Chondrocyte (in vitro differentiated cells): Measurements from ENCODE around the gene TMEM94. TPM values are rescaled to one million over a fixed set of nuclear protein-coding genes. Genes with fewer than 3 reads are reported as not detected.

Experiments used
- DNase-seq: peaks from one replicate; pipeline ENCODE4 v3.0.0; 2021; ENCODE audit warnings: mixed read lengths, low spot score
- H3K27ac Mint-ChIP-seq: one replicate; pipeline ENCODE4 v1.8.0; 2021; ENCODE audit warnings: mild to moderate bottlenecking, moderate library complexity, mixed read lengths; ENCODE audit not compliant: unreplicated experiment
- H3K27me3 Mint-ChIP-seq: 2 replicates; pipeline ENCODE4 v1.8.0; 2021; ENCODE audit warnings: low read depth, mixed read lengths
- H3K36me3 Mint-ChIP-seq: 2 replicates; pipeline ENCODE4 v1.8.0; 2021; ENCODE audit warnings: low read depth, mixed read lengths
- H3K4me1 Mint-ChIP-seq: 2 replicates; pipeline ENCODE4 v1.8.0; 2021; ENCODE audit warnings: low read depth, mild to moderate bottlenecking, mixed read lengths
- H3K4me3 Mint-ChIP-seq: one replicate; pipeline ENCODE4 v1.8.0; 2021; ENCODE audit warnings: mild to moderate bottlenecking, moderate library complexity, mixed read lengths; ENCODE audit not compliant: unreplicated experiment
- H3K9me3 Mint-ChIP-seq: 2 replicates; pipeline ENCODE4 v1.8.0; 2021; ENCODE audit warnings: low read depth, mixed read lengths
- CTCF ChIP-seq: fragments of 200-600 bp; sonication (generic); IDR thresholded peaks from 2 replicates; pipeline ENCODE4 v1.5.0; 2021; ENCODE audit warnings: antibody characterized with exemption, mild to moderate bottlenecking, moderate library complexity
- total RNA-seq: library from RNA; stranded (reverse); gene quantifications from 3 replicates; pipeline ENCODE4 v1.2.1, GENCODE V29; 2021

The TMEM94 gene
- total RNA-seq, 1 donor from 2014 or later: 45.6 TPM

- Mint-ChIP-seq H3K27ac (no peak overlapping the region), H3K9me3 (no peaks in the 10 kb centered on the region), H3K4me3 (no peak overlapping the region), H3K36me3 (peaks cover 8% of the 10 kb centered on the region), H3K27me3 (no peaks in the 10 kb centered on the region), H3K4me1 (no peaks in the 10 kb centered on the region)
- peak; percentile 68 for DNase-seq
- TF ChIP-seq CTCF: no peak
Measured at GRCh38 chr17:75494326-75494877, 38.0 kb downstream of the TMEM94 start.

- Mint-ChIP-seq H3K4me1 (no peaks in the 10 kb centered on the region), H3K27me3 (no peaks in the 10 kb centered on the region), H3K4me3 (no peak overlapping the region), H3K9me3 (no peaks in the 10 kb centered on the region), H3K27ac (no peak overlapping the region), H3K36me3 (peaks cover 10% of the 10 kb centered on the region)
- DNase-seq: no peak
- TF ChIP-seq CTCF: no peak
Measured at GRCh38 chr17:75496005-75496404, 39.6 kb downstream of the TMEM94 start.

GRCh38 chr17:75498039-75498725, 41.7 kb downstream of the TMEM94 start:
- no peak for TF ChIP-seq CTCF
- DNase-seq: no peak
- Mint-ChIP-seq H3K4me3 (no peak overlapping the region), H3K4me1 (no peaks in the 10 kb centered on the region), H3K36me3 (peaks cover 7% of the 10 kb centered on the region), H3K9me3 (no peaks in the 10 kb centered on the region), H3K27me3 (no peaks in the 10 kb centered on the region), H3K27ac (no peak overlapping the region)

GRCh38 chr17:75498726-75499213, 42.3 kb downstream of the TMEM94 start:
- Mint-ChIP-seq H3K4me1 (no peaks in the 10 kb centered on the region), H3K36me3 (peaks cover 7% of the 10 kb centered on the region), H3K9me3 (no peaks in the 10 kb centered on the region), H3K27ac (peak overlapping the region; percentile 12), H3K4me3 (no peak overlapping the region), H3K27me3 (no peaks in the 10 kb centered on the region)
- no peak for DNase-seq
- TF ChIP-seq CTCF: no peak

GRCh38 chr17:75499313-75500022, 43.0 kb downstream of the TMEM94 start:
- no peak for DNase-seq
- H3K4me3 Mint-ChIP-seq: no peak overlapping the region
- no peaks in the 10 kb centered on the region for H3K27me3 Mint-ChIP-seq
- no peaks in the 10 kb centered on the region for H3K4me1 Mint-ChIP-seq
- peak overlapping the region; percentile 12 for H3K27ac Mint-ChIP-seq
- no peaks in the 10 kb centered on the region for H3K9me3 Mint-ChIP-seq
- peaks cover 5% of the 10 kb centered on the region for H3K36me3 Mint-ChIP-seq
- no peak for TF ChIP-seq CTCF
